A549 (cell line): ENCODE results near the gene IDI1.

Source experiments
- BHLHE40 ChIP-seq: IDR thresholded peaks from 2 replicates; pipeline ENCODE4 v1.6.1; 2012; ENCODE audit warnings: low read depth, low read length, inconsistent platforms
- CTCF ChIP-seq: fragments of >200 bp; sonication (Bioruptor Twin); formaldehyde crosslinking; IDR thresholded peaks from 3 replicates; pipeline ENCODE4 v1.5.1; 2016
- ESRRA ChIP-seq: fragments of 150-350 bp; IDR thresholded peaks from 2 replicates; pipeline ENCODE4 v1.6.1; 2014; ENCODE audit warnings: mild to moderate bottlenecking, low read length, borderline replicate concordance
- JUNB ChIP-seq: fragments of >200 bp; sonication (Bioruptor Twin); formaldehyde crosslinking; IDR thresholded peaks from 2 replicates; pipeline ENCODE4 v1.6.1; 2016
- MAFK ChIP-seq: fragments of 450-650 bp; IDR thresholded peaks from 2 replicates; pipeline ENCODE4 v1.6.1; 2014; ENCODE audit not compliant: partially characterized antibody
- RAD21 ChIP-seq, 2 experiments: fragments of >200 bp in 1 of 2; sonication (Bioruptor Twin) in 1 of 2; formaldehyde crosslinking in 1 of 2; IDR thresholded peaks in 1 of 2; conservative IDR thresholded peaks in 1 of 2; 2 replicates in 1 of 2; 3 replicates in 1 of 2; pipeline ENCODE4 v1.6.1; 2012 to 2018; ENCODE audit warnings: inconsistent platforms in 1 of 2

- no peak for TF ChIP-seq MAFK
- no peak for TF ChIP-seq JUNB
- no peak for TF ChIP-seq CTCF
- TF ChIP-seq RAD21 (conservative IDR thresholded peaks at IDR 0.05 in 1 of 2, IDR thresholded peaks at IDR 0.05 in 1 of 2), result no peak
- no peak for TF ChIP-seq BHLHE40
- no peak for TF ChIP-seq ESRRA
These were observed 53.4 kb downstream of the IDI1 start for GRCh38 chr10:995559-995926.
